VCaP (cell line): ENCODE measurements around the gene LAPTM5.
A peak's percentile ranks its signal among the peaks of the same experiment; 100 is the strongest.

Experiments
- H3K27ac ChIP-seq: fragments of 450-650 bp; 2 replicates; pipeline ENCODE4 v1.5.1; 2017
- CTCF ChIP-seq: fragments of 450-650 bp; conservative IDR thresholded peaks from 2 replicates; pipeline ENCODE4 v1.5.1; 2017; ENCODE audit warnings: mild to moderate bottlenecking, moderate library complexity

LAPTM5 gene

DNA sequence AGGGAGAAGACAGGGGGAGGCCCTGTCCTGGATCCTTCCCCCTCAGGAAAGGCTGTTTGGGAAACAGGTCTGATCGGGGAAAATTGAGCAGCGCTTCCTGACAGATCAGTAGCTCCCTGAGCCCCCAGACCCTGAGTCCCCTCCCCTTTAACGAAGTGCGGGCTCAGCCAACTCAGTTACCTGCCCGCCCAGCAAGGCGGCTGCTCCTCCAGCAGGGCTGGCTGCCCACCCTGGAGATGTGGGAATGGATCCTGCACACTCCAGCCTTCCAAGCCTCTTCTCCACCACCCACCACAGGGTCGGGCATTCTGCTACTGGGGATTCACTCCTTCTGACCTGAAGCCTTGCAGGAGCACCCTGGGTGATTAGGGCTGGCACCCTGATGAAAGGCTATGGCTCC is 27.6 kb upstream of the LAPTM5 start:
- no peak overlapping the region for H3K27ac ChIP-seq
- TF ChIP-seq CTCF: no peak

DNA sequence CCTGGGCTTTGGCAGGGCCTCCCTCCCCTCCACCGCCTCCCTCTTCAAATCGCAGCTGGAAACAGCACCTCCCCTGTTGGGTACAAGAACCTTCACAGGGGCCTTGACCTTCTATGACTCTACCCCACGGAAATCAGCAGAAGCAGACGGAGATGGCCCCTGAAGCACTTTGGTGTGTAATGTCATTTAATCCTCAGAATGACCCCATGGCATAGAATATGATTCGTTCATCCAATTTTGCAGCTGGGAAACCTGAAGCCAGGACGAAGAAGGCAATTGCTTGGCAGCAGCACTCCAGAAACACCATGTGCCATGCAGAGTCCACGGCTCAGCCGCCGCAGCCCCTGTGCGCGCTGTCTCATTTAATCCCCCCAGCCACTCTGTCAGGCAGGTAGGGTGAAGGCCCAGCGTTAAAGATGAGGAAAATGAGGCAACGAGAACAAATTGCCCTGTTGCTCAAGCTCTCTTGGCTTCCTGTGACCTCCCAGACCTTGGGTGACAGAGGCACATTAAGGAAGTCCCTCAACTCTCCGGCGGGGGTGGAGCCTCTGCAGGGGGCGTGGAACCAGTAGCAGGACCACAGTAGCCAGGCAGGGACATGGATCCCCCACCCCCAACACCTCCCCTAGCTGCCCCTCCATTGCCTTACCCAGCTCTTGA is 25.8 kb upstream of the LAPTM5 start:
- H3K27ac ChIP-seq: no peak overlapping the region
- no peak for TF ChIP-seq CTCF

DNA sequence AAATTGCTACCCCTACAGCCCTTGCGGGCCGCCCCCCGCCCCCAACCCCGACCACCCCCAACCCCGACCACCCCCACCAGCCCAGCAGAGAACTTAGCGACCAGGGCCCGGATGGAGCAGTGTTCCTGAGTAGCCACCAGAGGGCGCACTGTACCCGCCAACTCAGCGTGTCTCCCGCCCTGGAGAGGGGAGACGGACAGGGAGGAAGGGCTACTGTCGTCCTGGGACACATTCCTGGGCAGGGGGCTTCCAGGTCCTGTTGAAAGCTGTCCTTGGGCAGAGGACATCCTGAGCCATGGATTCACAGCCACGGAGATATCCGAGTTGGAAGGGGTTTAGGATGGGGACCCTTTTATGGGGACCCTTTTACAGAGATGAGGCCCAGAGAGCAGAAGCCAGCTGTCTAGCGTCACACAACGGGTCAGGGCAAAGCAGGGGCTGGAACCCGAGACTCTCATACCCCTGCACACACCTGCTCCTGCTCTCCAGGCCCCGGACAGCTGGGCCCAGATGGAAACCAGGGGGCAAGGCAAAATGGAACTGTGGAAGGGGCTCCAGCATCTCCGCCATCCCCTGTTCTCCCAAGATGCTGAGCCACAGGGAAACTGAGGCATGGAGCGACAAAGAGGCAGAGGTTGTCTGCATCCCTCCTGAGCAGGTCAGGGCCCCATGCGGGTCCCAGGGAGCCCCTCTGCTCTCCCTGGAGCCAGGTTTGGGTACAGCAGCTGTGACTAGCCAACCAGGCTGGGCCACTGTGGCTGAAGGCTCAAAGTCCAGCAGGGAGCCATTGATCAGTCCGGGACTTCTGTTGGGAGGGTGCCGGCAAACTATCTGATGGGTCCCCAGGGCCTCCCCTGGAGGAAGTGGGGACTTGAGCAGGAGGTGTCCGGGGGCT is 25.0 kb upstream of the LAPTM5 start:
- no peak overlapping the region for H3K27ac ChIP-seq
- peak; percentile 82 for TF ChIP-seq CTCF

DNA sequence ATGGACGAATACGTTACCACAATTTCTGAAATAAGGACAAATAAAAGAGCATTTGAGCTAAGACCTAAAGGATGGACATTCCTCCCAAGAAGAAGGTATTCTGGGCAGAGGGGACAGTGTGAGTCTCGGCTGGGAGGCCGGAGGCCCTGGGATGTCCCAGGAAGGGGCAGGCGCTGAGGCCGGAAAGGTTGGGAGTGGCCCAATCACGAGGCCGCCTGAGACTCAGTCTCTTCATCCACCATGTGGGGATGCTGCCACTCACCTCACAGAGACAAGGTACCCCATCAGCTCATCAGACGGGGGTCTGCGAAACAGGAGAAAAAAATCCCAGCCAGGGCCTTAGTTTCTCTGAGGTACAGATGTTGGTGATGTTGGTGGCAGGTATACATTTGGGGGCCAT is 24.3 kb upstream of the LAPTM5 start:
- TF ChIP-seq CTCF: no peak

GRCh38 chr1:30780409-30780808 is 22.8 kb upstream of the LAPTM5 start:
- TF ChIP-seq CTCF: no peak

More for the DNA sequence above, 24.3 kb upstream of the LAPTM5 start:
- no peak overlapping the region for H3K27ac ChIP-seq

DNA sequence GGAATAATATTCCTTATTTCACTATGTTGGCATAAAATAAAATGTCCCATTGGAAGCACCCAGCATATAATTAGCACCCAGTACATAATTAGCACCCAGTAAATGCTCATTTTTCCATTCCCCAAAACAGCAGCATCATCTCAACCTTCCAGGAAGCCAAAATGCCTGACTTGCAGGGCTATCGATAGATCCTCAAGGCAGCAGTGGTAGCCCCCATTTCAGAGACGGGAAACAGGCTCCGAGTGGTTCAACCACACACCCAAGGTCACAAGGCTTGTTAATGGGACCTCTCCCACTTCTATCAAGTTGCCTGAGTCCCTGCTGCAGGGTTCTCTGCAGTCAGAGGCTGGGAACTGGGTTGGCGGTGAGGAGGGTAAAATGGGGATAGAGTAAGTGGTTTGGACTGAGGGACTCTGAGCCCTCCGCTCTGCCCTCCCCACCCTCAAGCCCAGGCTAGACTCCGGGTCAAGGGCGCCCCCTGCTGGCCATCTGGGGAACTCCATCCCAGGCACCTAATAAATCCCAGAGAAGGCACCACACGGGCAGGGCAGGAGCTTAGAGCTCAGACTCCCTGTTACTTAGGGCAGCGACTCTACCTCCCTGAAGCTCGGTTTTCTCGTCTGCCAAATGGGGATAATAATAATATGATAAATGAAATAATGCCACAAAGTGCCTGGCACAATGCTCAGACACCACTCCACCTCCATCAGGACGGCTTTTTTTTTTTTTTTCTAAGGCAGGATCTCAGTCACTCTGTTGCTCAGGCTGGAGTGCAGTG is 21.9 kb upstream of the LAPTM5 start:
- TF ChIP-seq CTCF: peak; percentile 86
- no peak overlapping the region for H3K27ac ChIP-seq

More at GRCh38 chr1:30780409-30780808, 22.8 kb upstream of the LAPTM5 start:
- no peak overlapping the region for H3K27ac ChIP-seq

- no peak for TF ChIP-seq CTCF
- H3K27ac ChIP-seq: no peak overlapping the region
These were observed 21.4 kb upstream of the LAPTM5 start for GRCh38 chr1:30778979-30779293.
